Stimulated activated CD4-positive, alpha-beta T cell treated with anti-CD3 and anti-CD28 coated beads, Interleukin-2, amount 100 ng/mL, for 48 hours (primary cell): ENCODE measurements around the gene C6orf136.
"Not testable (repeated sequence)": the region's sequence is repeated elsewhere in the genome, so short reads cannot be mapped to it uniquely, and the experiment has no call there.

Experiments
- DNase-seq, 2 donors: peaks; one replicate each; pipeline ENCODE4 v3.0.0-alpha.2; 2020

Gene C6orf136

GRCh38 chr6:30664994-30665767 is 18.2 kb downstream of the C6orf136 start:
- no peak for DNase-seq

GRCh38 chr6:30666300-30666699 is 19.4 kb downstream of the C6orf136 start:
- DNase-seq, result not testable (repeated sequence)

- no peak for DNase-seq
These were observed 24.0 kb downstream of the C6orf136 start for GRCh38 chr6:30670760-30671527.

GRCh38 chr6:30672445-30673253 is 25.7 kb downstream of the C6orf136 start, which contains the start of gene DHX16:
TSS of gene DHX16 (minus strand) at chr6:30673006. CDS start at chr6:30672841, 165 bp downstream.
- peak; percentile 86 to 93 for DNase-seq

GRCh38 chr6:30676660-30677285 is 29.8 kb downstream of the C6orf136 start:
- no peak for DNase-seq

GRCh38 chr6:30678964-30679726 is 32.2 kb downstream of the C6orf136 start:
- peak; percentile 94 to 96 for DNase-seq

GRCh38 chr6:30679765-30680535 is 33.0 kb downstream of the C6orf136 start:
- DNase-seq, result no peak

- DNase-seq, result no peak
These were observed 34.8 kb downstream of the C6orf136 start for GRCh38 chr6:30681766-30682142.

GRCh38 chr6:30682143-30683117 is 35.5 kb downstream of the C6orf136 start:
- peak; percentile 70 to 71 for DNase-seq

- DNase-seq, result no peak
These were observed 36.4 kb downstream of the C6orf136 start for GRCh38 chr6:30683183-30683979.

GRCh38 chr6:30683980-30684338 is 37.0 kb downstream of the C6orf136 start:
- DNase-seq, result no peak

GRCh38 chr6:30684386-30685156 is 37.6 kb downstream of the C6orf136 start:
- no peak for DNase-seq

- DNase-seq, result no peak
These were observed 38.5 kb downstream of the C6orf136 start for GRCh38 chr6:30685157-30686008.

GRCh38 chr6:30686009-30686907 is 39.3 kb downstream of the C6orf136 start, which contains the start of gene PPP1R18:
TSS of gene PPP1R18 (minus strand) at chr6:30686645. CDS start at chr6:30686018, 627 bp downstream.
- DNase-seq, result peak; percentile 78 to 82

GRCh38 chr6:30686908-30687658 is 40.1 kb downstream of the C6orf136 start:
- peak; percentile 78 for DNase-seq
